CD14-positive monocyte (primary cell): ENCODE results near the gene GRID2. TPM values are rescaled to one million over a fixed set of nuclear protein-coding genes. Genes with fewer than 3 reads are reported as not detected.

Source experiments
- DNase-seq, 3 donors: peaks; one replicate each; pipeline ENCODE4 v3.0.0-alpha.2; 2011 to 2022
- H2AFZ ChIP-seq: 2 replicates; pipeline ENCODE4 v1.6.0; 2012; ENCODE audit warnings: mild to moderate bottlenecking, low read depth, low read length, inconsistent platforms; ENCODE audit not compliant: insufficient read depth, poor library complexity, severe bottlenecking
- H3K27ac ChIP-seq, 2 donors: 1 replicate in 1 of 2; 2 replicates in 1 of 2; pipeline ENCODE4 v1.5.1; 2012 to 2013; ENCODE audit warnings: low read length in 2 of 2, control low read depth in 1 of 2, inconsistent platforms in 1 of 2, low read depth in 1 of 2, mild to moderate bottlenecking in 1 of 2
- H3K27me3 ChIP-seq, 2 donors: one replicate each; pipeline versions ENCODE4 v1.6.0 to v1.6.1; 2011 to 2013; ENCODE audit warnings: low read length in 2 of 2; ENCODE audit not compliant: control insufficient read depth in 2 of 2, insufficient read depth in 2 of 2
- H3K36me3 ChIP-seq, 2 donors: replicated peaks in 1 of 2; 1 replicate in 1 of 2; 2 replicates in 1 of 2; pipeline versions ENCODE4 v1.5.1 to v1.6.1; 2012 to 2013; ENCODE audit warnings: low read length in 2 of 2, control low read depth in 1 of 2, inconsistent platforms in 1 of 2, mild to moderate bottlenecking in 1 of 2; ENCODE audit not compliant: insufficient read depth in 2 of 2, control insufficient read depth in 1 of 2
- H3K4me1 ChIP-seq, 2 donors: 1 replicate in 1 of 2; 2 replicates in 1 of 2; pipeline versions ENCODE4 v1.5.1 to v1.6.1; 2012 to 2013; ENCODE audit warnings: low read length in 2 of 2, control low read depth in 1 of 2, inconsistent platforms in 1 of 2, mild to moderate bottlenecking in 1 of 2, moderate library complexity in 1 of 2; ENCODE audit not compliant: insufficient read depth in 2 of 2, control insufficient read depth in 1 of 2
- H3K4me2 ChIP-seq: replicated peaks from 2 replicates; pipeline ENCODE3; 2012; ENCODE audit warnings: low read length, moderate library complexity, mild to moderate bottlenecking; ENCODE audit not compliant: poor library complexity, severe bottlenecking; ENCODE audit errors: extremely low read depth
- H3K4me3 ChIP-seq, 3 experiments: fragments of 200-600 bp in 1 of 3; sonication (generic) in 1 of 3; replicated peaks in 1 of 3; 1 replicate in 2 of 3; 2 replicates in 1 of 3; pipeline ENCODE4 v1.5.1; 2011 to 2013; ENCODE audit warnings: low read length in 3 of 3, mild to moderate bottlenecking in 3 of 3, control low read depth in 2 of 3, low read depth in 2 of 3, inconsistent platforms in 1 of 3, moderate library complexity in 1 of 3
- H3K79me2 ChIP-seq: 2 replicates; pipeline ENCODE4 v1.6.0; 2012; ENCODE audit warnings: mild to moderate bottlenecking, control low read depth, inconsistent platforms, low read length, moderate library complexity; ENCODE audit not compliant: insufficient read depth
- H3K9ac ChIP-seq: 2 replicates; pipeline ENCODE4 v1.6.0; 2017; ENCODE audit warnings: low read length, mild to moderate bottlenecking; ENCODE audit not compliant: insufficient read depth, poor library complexity, severe bottlenecking
- H3K9me3 ChIP-seq, 2 donors: replicated peaks in 1 of 2; 1 replicate in 1 of 2; 2 replicates in 1 of 2; pipeline versions ENCODE4 v1.5.1 to v1.6.1; 2012 to 2013; ENCODE audit warnings: low read length in 2 of 2, control low read depth in 1 of 2; ENCODE audit not compliant: control insufficient read depth in 1 of 2, insufficient read depth in 1 of 2
- H4K20me1 ChIP-seq: 2 replicates; pipeline ENCODE4 v1.6.0; 2012; ENCODE audit warnings: mild to moderate bottlenecking, low read length, control low read depth, moderate library complexity; ENCODE audit not compliant: insufficient read depth
- H3K27ac Mint-ChIP-seq, 7 donors: one replicate each; pipeline ENCODE4 v1.8.0; 2020; ENCODE audit warnings: mild to moderate bottlenecking in 7 of 7, mixed read lengths in 7 of 7, moderate library complexity in 6 of 7, inconsistent platforms in 2 of 7
- H3K27me3 Mint-ChIP-seq, 3 donors: one replicate each; pipeline ENCODE4 v1.8.0; 2021 to 2022; ENCODE audit warnings: low read depth in 3 of 3, mild to moderate bottlenecking in 3 of 3, mixed read lengths in 3 of 3, moderate library complexity in 3 of 3, inconsistent platforms in 1 of 3
- H3K36me3 Mint-ChIP-seq, 2 donors: one replicate each; pipeline ENCODE4 v1.8.0; 2020; ENCODE audit warnings: mixed read lengths in 2 of 2, inconsistent platforms in 1 of 2, mild to moderate bottlenecking in 1 of 2
- H3K4me1 Mint-ChIP-seq: one replicate; pipeline ENCODE4 v1.8.0; 2020; ENCODE audit warnings: mild to moderate bottlenecking, mixed read lengths
- H3K4me3 Mint-ChIP-seq, 2 donors: one replicate each; pipeline ENCODE4 v1.8.0; 2020; ENCODE audit warnings: mild to moderate bottlenecking in 2 of 2, mixed read lengths in 2 of 2, moderate library complexity in 1 of 2
- H3K9me3 Mint-ChIP-seq, 7 donors: one replicate each; pipeline ENCODE4 v1.8.0; 2020 to 2022; ENCODE audit warnings: mixed read lengths in 7 of 7, mild to moderate bottlenecking in 6 of 7, moderate library complexity in 6 of 7, inconsistent platforms in 2 of 7
- WGBS: methylation state at CpG from one replicate; pipeline ENCODE4 v1.1.5; 2013; ENCODE audit warnings: missing lambda C conversion rate; ENCODE audit not compliant: insufficient coverage; 5-methylcytosine and 5-hydroxymethylcytosine counted together
- intact Hi-C, 2 donors: fragments of 100-400 bp; cut with micrococcal nuclease; formaldehyde crosslinking; loops; one replicate each; pipeline versions ENCODE4 v1.15.0 to v1.15.1; 2023
- polyA plus RNA-seq, 3 donors: library from polyadenylated mRNA; depleted of rRNA in 1 of 3; unstranded in 2 of 3; stranded (reverse) in 1 of 3; fragments of 300-500 nt in 2 of 3; fragments of >200 nt in 1 of 3; fragmentation: Illumina TruSeq in 2 of 3; gene quantifications; 1 replicate in 2 of 3; 2 replicates in 1 of 3; pipeline ENCODE4 v1.2.3, GENCODE V29; 2012 to 2021
- TF ChIP-seq, protein P1 (sequence below): fragments of 200-600 bp; IDR thresholded peaks from one replicate; pipeline ENCODE4 v1.8.0; 2022; ENCODE audit warnings: antibody characterized with exemption, mild to moderate bottlenecking

GRID2 gene
- polyA plus RNA-seq, 3 donors, result not detected

DNA sequence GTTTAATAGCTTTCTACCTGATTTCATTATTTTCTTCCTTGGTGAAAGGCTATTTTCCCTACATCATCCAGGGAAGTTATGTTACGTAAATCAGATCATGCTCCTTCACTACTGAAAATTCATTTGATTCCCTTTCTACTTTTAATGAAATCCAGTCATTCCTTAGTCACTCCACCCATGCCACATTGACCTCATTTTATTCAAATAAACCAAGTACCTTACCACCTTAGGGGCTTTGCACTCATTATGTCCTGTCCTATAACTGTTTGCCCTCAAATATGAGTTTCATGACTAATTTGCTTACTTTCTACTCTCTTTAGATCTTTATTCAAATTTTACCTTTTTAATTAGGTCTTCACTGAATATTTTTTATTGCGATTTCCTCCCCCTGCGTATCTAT, 374.0 kb downstream of the GRID2 start:
- 83% methylated on average over 1 of the region's 3 CpGs for WGBS
- Mint-ChIP-seq H3K27ac (no peak overlapping the region), H3K27me3 (peaks cover 0 to 4% (median 0%) of the 10 kb centered on the region in 3 donors), H3K9me3 (peaks cover 0 to 5% (median under 1%) of the 10 kb centered on the region in 7 donors), H3K4me3 (no peak overlapping the region), H3K4me1 (no peaks in the 10 kb centered on the region), H3K36me3 (no peaks in the 10 kb centered on the region)
- no peak for DNase-seq
- TF ChIP-seq, protein P1, sequence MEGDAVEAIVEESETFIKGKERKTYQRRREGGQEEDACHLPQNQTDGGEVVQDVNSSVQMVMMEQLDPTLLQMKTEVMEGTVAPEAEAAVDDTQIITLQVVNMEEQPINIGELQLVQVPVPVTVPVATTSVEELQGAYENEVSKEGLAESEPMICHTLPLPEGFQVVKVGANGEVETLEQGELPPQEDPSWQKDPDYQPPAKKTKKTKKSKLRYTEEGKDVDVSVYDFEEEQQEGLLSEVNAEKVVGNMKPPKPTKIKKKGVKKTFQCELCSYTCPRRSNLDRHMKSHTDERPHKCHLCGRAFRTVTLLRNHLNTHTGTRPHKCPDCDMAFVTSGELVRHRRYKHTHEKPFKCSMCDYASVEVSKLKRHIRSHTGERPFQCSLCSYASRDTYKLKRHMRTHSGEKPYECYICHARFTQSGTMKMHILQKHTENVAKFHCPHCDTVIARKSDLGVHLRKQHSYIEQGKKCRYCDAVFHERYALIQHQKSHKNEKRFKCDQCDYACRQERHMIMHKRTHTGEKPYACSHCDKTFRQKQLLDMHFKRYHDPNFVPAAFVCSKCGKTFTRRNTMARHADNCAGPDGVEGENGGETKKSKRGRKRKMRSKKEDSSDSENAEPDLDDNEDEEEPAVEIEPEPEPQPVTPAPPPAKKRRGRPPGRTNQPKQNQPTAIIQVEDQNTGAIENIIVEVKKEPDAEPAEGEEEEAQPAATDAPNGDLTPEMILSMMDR, result no peak
- H3K4me2 ChIP-seq, result no peak overlapping the region
- no peaks in the 10 kb centered on the region for H3K4me1 ChIP-seq
- intact Hi-C loops, result no loop called here
- no peak overlapping the region for H3K9ac ChIP-seq
- H2AFZ ChIP-seq, result no peak overlapping the region
- H3K36me3 ChIP-seq, result no peaks in the 10 kb centered on the region
- H3K4me3 ChIP-seq, result no peak overlapping the region
- peaks cover 0 to 9% of the 10 kb centered on the region in 2 donors for H3K9me3 ChIP-seq
- no peak overlapping the region for H3K27ac ChIP-seq
- no peaks in the 10 kb centered on the region for H4K20me1 ChIP-seq
- no peaks in the 10 kb centered on the region for H3K27me3 ChIP-seq
- H3K79me2 ChIP-seq, result no peaks in the 10 kb centered on the region

DNA sequence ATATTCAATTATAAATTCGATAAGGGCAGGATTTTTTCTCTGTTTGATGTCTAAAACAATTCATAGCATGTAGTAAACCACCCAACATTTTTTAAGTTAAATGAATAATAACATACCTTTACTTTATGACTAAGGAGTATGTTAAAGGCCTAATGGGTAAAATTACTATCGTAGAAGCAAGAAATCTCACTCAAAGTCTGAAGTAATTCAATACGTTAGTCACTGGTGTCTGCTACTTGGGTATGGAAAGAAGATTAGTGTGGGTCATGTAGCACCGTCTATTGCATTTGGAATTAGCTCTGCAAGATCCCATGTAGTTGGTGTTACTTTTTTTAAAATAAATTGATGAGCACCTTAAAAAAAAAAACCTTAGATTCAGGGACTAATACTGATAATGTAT, 374.5 kb downstream of the GRID2 start:
- Histone ChIP-seq H2AFZ (no peak overlapping the region), H3K4me3 (no peak overlapping the region), H3K27ac (no peak overlapping the region), H3K9ac (no peak overlapping the region), H3K4me2 (no peak overlapping the region), H3K9me3 (peaks cover 0 to 9% of the 10 kb centered on the region in 2 donors), H3K79me2 (no peaks in the 10 kb centered on the region), H3K27me3 (no peaks in the 10 kb centered on the region), H4K20me1 (no peaks in the 10 kb centered on the region), H3K4me1 (no peaks in the 10 kb centered on the region), H3K36me3 (no peaks in the 10 kb centered on the region)
- TF ChIP-seq, protein P1, result no peak
- Mint-ChIP-seq H3K4me3 (no peak overlapping the region), H3K36me3 (no peaks in the 10 kb centered on the region), H3K27me3 (peaks cover 0 to 4% (median 0%) of the 10 kb centered on the region in 3 donors), H3K27ac (no peak overlapping the region), H3K9me3 (peaks cover 0 to 6% (median 0%) of the 10 kb centered on the region in 7 donors), H3K4me1 (no peaks in the 10 kb centered on the region)
- no peak for DNase-seq
- intact Hi-C loops, result no loop called here
- 75% methylated on average over 1 of the region's 4 CpGs for WGBS
